GM12878 (cell line): ENCODE data around the gene KLF15. TPM values are rescaled to one million over a fixed set of nuclear protein-coding genes. Genes with fewer than 3 reads are reported as not detected.

Experiments
- ATAC-seq: fragments of 200-7000 bp; cut with Tn5 transposase; 3 replicates; pipeline ENCODE4 v1.9.1; 2020; ENCODE audit warnings: mild to moderate bottlenecking, moderate library complexity
- BruUV-seq: library from RNA; stranded (reverse); fragments of 400-500 nt; replicated peaks from 2 replicates; lab custom pipeline; 2021; lab: Mats Ljungman, UMichigan
- CTCF ChIA-PET: fragments of 300-600 bp; sonication (Branson Sonifier 250); formaldehyde crosslinking; extraction: SDS; loops from one replicate; lab custom pipeline; 2021; ENCODE audit warnings: inconsistent platforms; lab: Yijun Ruan, JAX
- POLR2A ChIA-PET: fragments of 350-600 bp; formaldehyde crosslinking; extraction: SDS; loops from one replicate; lab custom pipeline; 2021; ENCODE audit warnings: inconsistent platforms; lab: Charles Lee
- RAD21 ChIA-PET: fragments of 300-600 bp; sonication (Branson Sonifier 250); formaldehyde crosslinking; loops from one replicate; lab custom pipeline; 2023; ENCODE audit warnings: antibody characterized with exemption; ENCODE audit not compliant: unreplicated experiment; lab: Charles Lee
- SMC1A ChIA-PET: fragments of 300-600 bp; sonication (Branson Sonifier 250); formaldehyde crosslinking; loops from one replicate; lab custom pipeline; 2023; ENCODE audit not compliant: unreplicated experiment, uncharacterized antibody; lab: Charles Lee
- DNase-seq: peaks from one replicate; pipeline ENCODE4 v3.0.0-alpha.2; 2011; ENCODE audit warnings: low read depth, low spot score
- FAIRE-seq: peaks from 3 replicates; lab custom pipeline; 2011; peaks lifted over from hg19 to GRCh38; lab: Jason Lieb, UNC
- H2AFZ ChIP-seq: 2 replicates; pipeline ENCODE4 v1.6.0; 2011; ENCODE audit warnings: low read depth, low read length, control low read depth; ENCODE audit not compliant: control insufficient read depth
- H3K27ac ChIP-seq: 2 replicates; pipeline ENCODE4 v1.5.1; 2011; ENCODE audit warnings: control low read depth; ENCODE audit not compliant: control insufficient read depth, insufficient read depth
- H3K27me3 ChIP-seq, 2 experiments: replicated peaks in 1 of 2; 2 replicates each; pipeline versions ENCODE4 v1.6.0 to v1.6.1; 2011; ENCODE audit warnings: low read length in 1 of 2; ENCODE audit not compliant: control insufficient read depth in 2 of 2, insufficient read depth in 2 of 2
- H3K36me3 ChIP-seq, 2 experiments: 2 replicates each; pipeline ENCODE4 v1.5.1; 2011; ENCODE audit warnings: low read length in 1 of 2; ENCODE audit not compliant: control insufficient read depth in 2 of 2, insufficient read depth in 2 of 2
- H3K4me1 ChIP-seq: 2 replicates; pipeline ENCODE4 v1.6.1; 2011; ENCODE audit warnings: mild to moderate bottlenecking, low read length, moderate library complexity, mixed read lengths; ENCODE audit not compliant: control insufficient read depth, insufficient read depth
- H3K4me2 ChIP-seq: 2 replicates; pipeline ENCODE4 v1.6.0; 2011; ENCODE audit warnings: control low read depth; ENCODE audit not compliant: control insufficient read depth, insufficient read depth
- H3K4me3 ChIP-seq: fragments of 200-600 bp; sonication (generic); 2 replicates; pipeline ENCODE4 v1.5.1; 2016
- H3K79me2 ChIP-seq: 2 replicates; pipeline ENCODE4 v1.6.0; 2011; ENCODE audit warnings: low read length; ENCODE audit not compliant: control insufficient read depth, insufficient read depth
- H3K9ac ChIP-seq: 2 replicates; pipeline ENCODE4 v1.8.0; 2011; ENCODE audit warnings: low read length, control low read depth, mixed read lengths; ENCODE audit not compliant: control insufficient read depth, insufficient read depth
- H3K9me3 ChIP-seq: replicated peaks from 3 replicates; pipeline ENCODE4 v1.5.1; 2011; ENCODE audit warnings: mild to moderate bottlenecking, low read length; ENCODE audit not compliant: control insufficient read depth, insufficient read depth
- H4K20me1 ChIP-seq: 2 replicates; pipeline ENCODE4 v1.6.0; 2011; ENCODE audit not compliant: control insufficient read depth, insufficient read depth
- CHD2 ChIP-seq: IDR thresholded peaks from 2 replicates; pipeline ENCODE4 v1.6.1; 2011; ENCODE audit warnings: low read depth, low read length, improper control_type of control experiment, borderline replicate concordance
- EZH2 ChIP-seq: IDR thresholded peaks from 2 replicates; pipeline ENCODE4 v1.6.1; 2012; ENCODE audit warnings: low read depth, mild to moderate bottlenecking, control low read depth, inconsistent platforms, low read length, borderline replicate concordance; ENCODE audit not compliant: control insufficient read depth
- FOXM1 ChIP-seq: IDR thresholded peaks from 2 replicates; pipeline ENCODE4 v1.6.1; 2012; ENCODE audit warnings: low read depth, mild to moderate bottlenecking, inconsistent platforms, low read length, moderate library complexity
- IRF4 ChIP-seq: IDR thresholded peaks from 2 replicates; pipeline ENCODE4 v1.6.1; 2011; ENCODE audit warnings: low read depth, low read length
- KLF5 ChIP-seq: fragments of 450-650 bp; IDR thresholded peaks from 2 replicates; pipeline ENCODE4 v1.6.1; 2014; ENCODE audit warnings: mild to moderate bottlenecking; ENCODE audit not compliant: partially characterized antibody
- RELA ChIP-seq: fragments of 450-650 bp; IDR thresholded peaks from 2 replicates; pipeline ENCODE4 v1.8.0; 2014; ENCODE audit warnings: borderline replicate concordance; ENCODE audit not compliant: partially characterized antibody
- RUNX3 ChIP-seq: IDR thresholded peaks from 2 replicates; pipeline ENCODE4 v1.6.1; 2012; ENCODE audit warnings: low read length, inconsistent platforms
- WRNIP1 ChIP-seq: IDR thresholded peaks from 2 replicates; pipeline ENCODE4 v1.6.1; 2011; ENCODE audit warnings: low read depth, low read length, improper control_type of control experiment, borderline replicate concordance
- ZNF274 ChIP-seq: IDR thresholded peaks from one replicate; pipeline ENCODE4 v1.8.0; 2011; ENCODE audit not compliant: insufficient read length, insufficient read depth
- WGBS: methylation state at CpG from one replicate; pipeline ENCODE4 v1.1.6; 2016; ENCODE audit warnings: low lambda C conversion rate; ENCODE audit not compliant: insufficient replicate concordance, insufficient coverage; ENCODE audit errors: missing lambda C conversion rate; 5-methylcytosine and 5-hydroxymethylcytosine counted together
- in situ Hi-C: fragments of 300-500 bp; cut with MboI; formaldehyde crosslinking; loops from 9 replicates; pipeline ENCODE4 v1.14.3; 2018; ENCODE audit warnings: mixed read lengths
- intact Hi-C: fragments of 100-400 bp; cut with micrococcal nuclease; formaldehyde crosslinking; loops from one replicate; pipeline ENCODE4 v1.14.2; 2022; ENCODE audit not compliant: unreplicated experiment
- polyA plus RNA-seq, 11 experiments: library from polyadenylated mRNA; depleted of rRNA in 4 of 11; unstranded in 6 of 11; stranded (reverse) in 5 of 11; fragments of >200 nt; fragmentation: Nextera tagmentation in 4 of 11; fragmentation: Illumina TruSeq in 1 of 11; extraction: Ambion mirVana in 4 of 11; extraction: Trizol in 1 of 11; gene quantifications; 1 replicate in 1 of 11; 2 replicates in 10 of 11; pipeline versions ENCODE4 v1.2.1 to v1.2.3, GENCODE V29; 2011 to 2016; ENCODE audit warnings: inconsistent platforms in 2 of 11, missing spikeins in 2 of 11, low read depth in 1 of 11
- total RNA-seq, 4 experiments: library from RNA; depleted of rRNA in 3 of 4; stranded (reverse); fragments of >200 nt in 3 of 4; fragmentation: Illumina TruSeq in 1 of 4; extraction: Trizol in 1 of 4; gene quantifications; 2 replicates each; pipeline versions ENCODE4 v1.2.1 to v1.2.3, GENCODE V29; 2013 to 2021
- TF ChIP-seq, protein P1 (sequence below): IDR thresholded peaks from 2 replicates; pipeline ENCODE4 v1.6.1; 2011; ENCODE audit warnings: borderline replicate concordance, low read depth, mild to moderate bottlenecking, moderate library complexity, mixed read lengths, low read length; ENCODE audit not compliant: insufficient read depth; ENCODE audit errors: extremely low read length
- TF ChIP-seq, protein P2 (sequence below): IDR thresholded peaks from 2 replicates; pipeline ENCODE4 v1.6.1; 2012; ENCODE audit warnings: low read depth, low read length, improper control_type of control experiment
- TF ChIP-seq, protein P3 (sequence below): fragments of 450-650 bp; IDR thresholded peaks from 2 replicates; pipeline ENCODE4 v1.6.1; 2014; ENCODE audit warnings: mild to moderate bottlenecking
- TF ChIP-seq, protein P4 (sequence below): fragments of 450-650 bp; IDR thresholded peaks from 2 replicates; pipeline ENCODE4 v1.6.1; 2016; ENCODE audit warnings: mild to moderate bottlenecking

KLF15 gene
- total and polyA plus RNA-seq, 10 of the 15 experiments (the other 5 are each of a cell fraction or from before 2014, with no cell fraction given), result 0.15 TPM; not detected in 9

DNA sequence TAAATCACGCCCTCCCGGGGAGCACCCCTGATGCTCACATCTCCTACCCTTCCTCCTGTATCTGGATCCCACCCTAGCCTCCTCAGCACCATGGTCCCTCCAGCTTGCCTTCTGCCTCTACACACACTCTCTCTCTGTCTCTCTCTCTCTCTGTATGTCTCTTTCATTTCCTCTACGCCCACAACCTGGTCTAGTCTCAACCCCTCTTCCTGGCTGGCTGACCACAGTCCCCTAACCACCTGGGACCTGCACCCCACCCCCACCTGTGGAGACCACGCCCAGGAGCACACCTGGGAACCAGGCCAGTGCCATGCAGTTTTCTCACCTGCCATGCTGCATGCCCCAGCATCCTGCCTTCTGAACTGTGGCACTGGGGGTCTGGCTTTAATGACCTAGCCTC, 33.5 kb upstream of the KLF15 start:
- in situ Hi-C loops, result loop anchor here (10.0 to 25.0 kb wide), 2 partner anchors 103 to 256 kb away; no protein-coding TSS in a partner anchor
- ChIA-PET SMC1A (no interaction called here), RAD21 (no interaction called here), POLR2A (no interaction called here), CTCF (interaction anchor here (0.6 to 1.6 kb wide), 3 partner anchors 22 to 84 kb away, joined by 3 to 5 read pairs (median 3); no protein-coding TSS in a partner anchor)
- no peak overlapping the region for H3K4me3 ChIP-seq
- no peak for FAIRE-seq
- no peak for ATAC-seq
- H3K4me2 ChIP-seq, result no peak overlapping the region
- H2AFZ ChIP-seq, result no peak overlapping the region
- H3K4me1 ChIP-seq, result peaks cover 13% of the 10 kb centered on the region
- no TSS peak for BruUV-seq
- no peaks in the 10 kb centered on the region for H3K79me2 ChIP-seq
- H3K27ac ChIP-seq, result no peak overlapping the region
- H3K27me3 ChIP-seq, result peaks cover 0 to 3% of the 10 kb centered on the region in 2 experiments; a peak in 2 of 4 replicates
- H4K20me1 ChIP-seq, result no peaks in the 10 kb centered on the region
- no peaks in the 10 kb centered on the region for H3K36me3 ChIP-seq
- DNase-seq, result no peak
- H3K9ac ChIP-seq, result no peak overlapping the region
- 0% methylated on average over 4 of the region's 4 CpGs for WGBS
- no peaks in the 10 kb centered on the region for H3K9me3 ChIP-seq
- intact Hi-C loops, result no loop called here
- no peak for TF ChIP-seq FOXM1
- TF ChIP-seq, protein P1, sequence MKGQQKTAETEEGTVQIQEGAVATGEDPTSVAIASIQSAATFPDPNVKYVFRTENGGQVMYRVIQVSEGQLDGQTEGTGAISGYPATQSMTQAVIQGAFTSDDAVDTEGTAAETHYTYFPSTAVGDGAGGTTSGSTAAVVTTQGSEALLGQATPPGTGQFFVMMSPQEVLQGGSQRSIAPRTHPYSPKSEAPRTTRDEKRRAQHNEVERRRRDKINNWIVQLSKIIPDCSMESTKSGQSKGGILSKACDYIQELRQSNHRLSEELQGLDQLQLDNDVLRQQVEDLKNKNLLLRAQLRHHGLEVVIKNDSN, result no peak
- TF ChIP-seq, protein P2, sequence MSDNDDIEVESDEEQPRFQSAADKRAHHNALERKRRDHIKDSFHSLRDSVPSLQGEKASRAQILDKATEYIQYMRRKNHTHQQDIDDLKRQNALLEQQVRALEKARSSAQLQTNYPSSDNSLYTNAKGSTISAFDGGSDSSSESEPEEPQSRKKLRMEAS, result no peak
- peak; percentile 52 for TF ChIP-seq RUNX3
- no peak for TF ChIP-seq KLF5

DNA sequence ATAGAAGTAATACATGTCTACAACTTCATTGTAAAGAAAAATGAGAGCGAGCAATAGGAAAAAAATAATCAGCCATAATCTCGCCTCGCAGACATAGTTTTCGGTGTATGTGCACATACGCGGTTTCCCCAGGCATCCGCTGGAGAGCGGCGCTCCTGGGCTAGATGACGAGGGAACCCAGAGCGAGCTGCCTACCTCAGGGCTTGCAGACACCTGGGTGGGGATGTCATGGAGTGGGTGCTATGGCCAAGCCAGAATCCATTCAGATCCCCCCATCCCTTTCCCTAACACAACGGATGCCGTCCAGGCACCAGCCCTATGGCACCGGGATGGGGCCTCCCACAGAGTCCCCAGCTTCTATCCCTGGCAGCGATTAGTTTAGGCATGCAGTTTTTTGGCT, 33.0 kb upstream of the KLF15 start:
- no peak overlapping the region for H3K4me2 ChIP-seq
- DNase-seq (no peak), FAIRE-seq (no peak), ATAC-seq (no peak)
- in situ Hi-C loops, result loop anchor here (10.0 to 25.0 kb wide), 2 partner anchors 103 to 255 kb away; no protein-coding TSS in a partner anchor
- no peaks in the 10 kb centered on the region for H3K9me3 ChIP-seq
- WGBS, result 73% methylated on average over 15 of the region's 15 CpGs
- no peak overlapping the region for H3K4me3 ChIP-seq
- intact Hi-C loops, result no loop called here
- no peaks in the 10 kb centered on the region for H3K79me2 ChIP-seq
- no peaks in the 10 kb centered on the region for H4K20me1 ChIP-seq
- H3K9ac ChIP-seq, result no peak overlapping the region
- CTCF ChIA-PET, result interaction anchor here (0.6 to 1.6 kb wide), 3 partner anchors 23 to 85 kb away, joined by 3 to 5 read pairs (median 3); no protein-coding TSS in a partner anchor
- H3K27me3 ChIP-seq, result peaks cover 0 to 3% of the 10 kb centered on the region in 2 experiments; a peak in 2 of 4 replicates
- no peak overlapping the region for H3K27ac ChIP-seq
- H2AFZ ChIP-seq, result no peak overlapping the region
- SMC1A ChIA-PET, result no interaction called here
- BruUV-seq, result no TSS peak
- POLR2A ChIA-PET, result no interaction called here
- H3K36me3 ChIP-seq, result no peaks in the 10 kb centered on the region
- RAD21 ChIA-PET, result interaction anchor here (1.4 kb wide), 1 partner anchor 461 kb away, joined by 3 read pairs; no protein-coding TSS in a partner anchor
- H3K4me1 ChIP-seq, result peaks cover 13% of the 10 kb centered on the region
- TF ChIP-seq, protein P3, sequence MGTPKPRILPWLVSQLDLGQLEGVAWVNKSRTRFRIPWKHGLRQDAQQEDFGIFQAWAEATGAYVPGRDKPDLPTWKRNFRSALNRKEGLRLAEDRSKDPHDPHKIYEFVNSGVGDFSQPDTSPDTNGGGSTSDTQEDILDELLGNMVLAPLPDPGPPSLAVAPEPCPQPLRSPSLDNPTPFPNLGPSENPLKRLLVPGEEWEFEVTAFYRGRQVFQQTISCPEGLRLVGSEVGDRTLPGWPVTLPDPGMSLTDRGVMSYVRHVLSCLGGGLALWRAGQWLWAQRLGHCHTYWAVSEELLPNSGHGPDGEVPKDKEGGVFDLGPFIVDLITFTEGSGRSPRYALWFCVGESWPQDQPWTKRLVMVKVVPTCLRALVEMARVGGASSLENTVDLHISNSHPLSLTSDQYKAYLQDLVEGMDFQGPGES, result no peak
- TF ChIP-seq EZH2 (no peak), RELA (no peak), WRNIP1 (no peak), IRF4 (no peak), ZNF274 (no peak), CHD2 (no peak)
- TF ChIP-seq, protein P4, sequence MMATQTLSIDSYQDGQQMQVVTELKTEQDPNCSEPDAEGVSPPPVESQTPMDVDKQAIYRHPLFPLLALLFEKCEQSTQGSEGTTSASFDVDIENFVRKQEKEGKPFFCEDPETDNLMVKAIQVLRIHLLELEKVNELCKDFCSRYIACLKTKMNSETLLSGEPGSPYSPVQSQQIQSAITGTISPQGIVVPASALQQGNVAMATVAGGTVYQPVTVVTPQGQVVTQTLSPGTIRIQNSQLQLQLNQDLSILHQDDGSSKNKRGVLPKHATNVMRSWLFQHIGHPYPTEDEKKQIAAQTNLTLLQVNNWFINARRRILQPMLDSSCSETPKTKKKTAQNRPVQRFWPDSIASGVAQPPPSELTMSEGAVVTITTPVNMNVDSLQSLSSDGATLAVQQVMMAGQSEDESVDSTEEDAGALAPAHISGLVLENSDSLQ, result no peak
